Mucosa of rectum (tissue), 2 donors: Measurements from ENCODE around the gene PCDHGB7.
A peak's percentile ranks its signal among the peaks of the same experiment; 100 is the strongest.
"Not testable (repeated sequence)": the region's sequence is repeated elsewhere in the genome, so short reads cannot be mapped to it uniquely, and the experiment has no call there.

Experiments used
- H3K27ac ChIP-seq, 2 donors: one replicate each; pipeline ENCODE4 v1.7.0; 2013; ENCODE audit warnings: inconsistent platforms in 2 of 2, low read depth in 2 of 2, low read length in 2 of 2
- H3K27me3 ChIP-seq, 2 donors: one replicate each; pipeline ENCODE4 v1.7.0; 2013; ENCODE audit warnings: low read length in 2 of 2; ENCODE audit not compliant: control insufficient read depth in 2 of 2, insufficient read depth in 2 of 2
- H3K36me3 ChIP-seq, 2 donors: one replicate each; pipeline ENCODE4 v1.7.0; 2013; ENCODE audit warnings: low read length in 2 of 2; ENCODE audit not compliant: control insufficient read depth in 2 of 2, insufficient read depth in 2 of 2
- H3K4me1 ChIP-seq, 2 donors: one replicate each; pipeline ENCODE4 v1.7.0; 2013; ENCODE audit warnings: low read length in 2 of 2, mild to moderate bottlenecking in 1 of 2; ENCODE audit not compliant: control insufficient read depth in 2 of 2, insufficient read depth in 2 of 2
- H3K4me3 ChIP-seq, 2 donors: one replicate each; pipeline ENCODE4 v1.7.0; 2013; ENCODE audit warnings: low read length in 2 of 2
- H3K9ac ChIP-seq, 2 donors: one replicate each; pipeline ENCODE4 v1.7.0; 2013; ENCODE audit warnings: low read length in 2 of 2, low read depth in 1 of 2, mild to moderate bottlenecking in 1 of 2
- H3K9me3 ChIP-seq, 2 donors: one replicate each; pipeline ENCODE4 v1.7.0; 2013; ENCODE audit warnings: low read length in 2 of 2; ENCODE audit not compliant: control insufficient read depth in 2 of 2
- donor health status: healthy.
- donor health status: Normal muscosa, but diverticular disease.

Gene PCDHGB7

GRCh38 chr5:141398608-141399007 is 18.9 kb upstream of the PCDHGB7 start:
- Histone ChIP-seq H3K9ac (no peak overlapping the region), H3K36me3 (no peaks in the 10 kb centered on the region), H3K9me3 (peaks cover 35 to 36% of the 10 kb centered on the region in 2 donors), H3K27me3 (peaks cover 0 to 3% of the 10 kb centered on the region in 2 donors), H3K27ac (no peak overlapping the region), H3K4me1 (no peaks in the 10 kb centered on the region), H3K4me3 (peak overlapping the region; percentile 5 to 16)

- H3K4me3 ChIP-seq, result no peak overlapping the region
- H3K9ac ChIP-seq, result no peak overlapping the region
- H3K27ac ChIP-seq, result no peak overlapping the region
- no peaks in the 10 kb centered on the region for H3K4me1 ChIP-seq
- no peaks in the 10 kb centered on the region for H3K36me3 ChIP-seq
- peaks cover 0 to 3% of the 10 kb centered on the region in 2 donors for H3K27me3 ChIP-seq
- H3K9me3 ChIP-seq, result peaks cover 34 to 41% of the 10 kb centered on the region in 2 donors
Measured at GRCh38 chr5:141399555-141400258, 17.8 kb upstream of the PCDHGB7 start.

GRCh38 chr5:141402553-141403243 is 14.8 kb upstream of the PCDHGB7 start, which contains the start of gene PCDHGA9:
Gene PCDHGA9, plus strand, starts transcription at chr5:141402778. Its CDS starts 175 bp downstream, at chr5:141402953.
- Histone ChIP-seq H3K36me3 (no peaks in the 10 kb centered on the region), H3K9ac (no peak within 1 kb of the TSS), H3K27me3 (peaks cover 0 to 3% of the 10 kb centered on the region in 2 donors), H3K9me3 (peaks cover 28 to 41% of the 10 kb centered on the region in 2 donors), H3K4me3 (peak within 1 kb of the TSS in 1 of 2 donors; percentile 56), H3K4me1 (no peaks in the 10 kb centered on the region), H3K27ac (no peak within 1 kb of the TSS)

- peaks cover 0 to 3% of the 10 kb centered on the region in 2 donors for H3K27me3 ChIP-seq
- H3K9me3 ChIP-seq, result peaks cover 28 to 41% of the 10 kb centered on the region in 2 donors
- H3K36me3 ChIP-seq, result no peaks in the 10 kb centered on the region
- no peak overlapping the region for H3K27ac ChIP-seq
- no peak overlapping the region for H3K9ac ChIP-seq
- H3K4me3 ChIP-seq, result peak overlapping the region in 1 of 2 donors; percentile 56
- no peaks in the 10 kb centered on the region for H3K4me1 ChIP-seq
Measured at GRCh38 chr5:141403387-141403786, 14.1 kb upstream of the PCDHGB7 start.

GRCh38 chr5:141407790-141408505 is 9.5 kb upstream of the PCDHGB7 start, which contains the start of gene PCDHGB6:
Gene PCDHGB6, plus strand, starts transcription at chr5:141408021. Its CDS starts 182 bp downstream, at chr5:141408203.
- H3K4me3 ChIP-seq, result peak within 1 kb of the TSS; percentile 34 to 41
- peaks cover 24 to 26% of the 10 kb centered on the region in 2 donors for H3K9me3 ChIP-seq
- peak within 1 kb of the TSS in 1 of 2 donors; percentile 24 for H3K9ac ChIP-seq
- H3K27ac ChIP-seq, H3K36me3 ChIP-seq, H3K27me3 ChIP-seq, H3K4me1 ChIP-seq: not testable (repeated sequence)

GRCh38 chr5:141409598-141410306 is 7.7 kb upstream of the PCDHGB7 start:
- Histone ChIP-seq H3K27ac (no peak overlapping the region), H3K9ac (no peak overlapping the region), H3K27me3 (no peaks in the 10 kb centered on the region), H3K36me3 (no peaks in the 10 kb centered on the region), H3K4me3 (no peak overlapping the region), H3K4me1 (no peaks in the 10 kb centered on the region), H3K9me3 (peaks cover 14 to 32% of the 10 kb centered on the region in 2 donors)

- Histone ChIP-seq H3K27ac (no peak overlapping the region), H3K9ac (no peak overlapping the region), H3K9me3 (peaks cover 14 to 31% of the 10 kb centered on the region in 2 donors), H3K4me1 (no peaks in the 10 kb centered on the region), H3K36me3 (no peaks in the 10 kb centered on the region), H3K4me3 (no peak overlapping the region), H3K27me3 (no peaks in the 10 kb centered on the region)
Measured at GRCh38 chr5:141411575-141411974, 5.9 kb upstream of the PCDHGB7 start.

GRCh38 chr5:141412854-141413539 is 4.5 kb upstream of the PCDHGB7 start, which contains the start of gene PCDHGA10:
Gene PCDHGA10, plus strand, starts transcription at chr5:141412987. Its CDS starts 189 bp downstream, at chr5:141413176.
- H3K4me3 ChIP-seq, result peak within 1 kb of the TSS; percentile 58 to 73
- H3K36me3 ChIP-seq, result no peaks in the 10 kb centered on the region
- H3K4me1 ChIP-seq, result no peaks in the 10 kb centered on the region
- H3K9me3 ChIP-seq, result peaks cover 12 to 31% of the 10 kb centered on the region in 2 donors
- peak within 1 kb of the TSS in 1 of 2 donors; percentile 6 for H3K9ac ChIP-seq
- no peak within 1 kb of the TSS for H3K27ac ChIP-seq
- no peaks in the 10 kb centered on the region for H3K27me3 ChIP-seq

- Histone ChIP-seq H3K9me3 (peaks cover 17 to 35% of the 10 kb centered on the region in 2 donors), H3K4me1 (no peaks in the 10 kb centered on the region), H3K27ac (no peak overlapping the region), H3K36me3 (no peaks in the 10 kb centered on the region), H3K4me3 (peak overlapping the region; percentile 58 to 73), H3K27me3 (no peaks in the 10 kb centered on the region), H3K9ac (no peak overlapping the region)
Measured at GRCh38 chr5:141413540-141414069, 3.9 kb upstream of the PCDHGB7 start.
